Caco-2 (cell line): Measurements from ENCODE around the gene CADM4. TPM values are rescaled to one million over a fixed set of nuclear protein-coding genes. Genes with fewer than 3 reads are reported as not detected.

ENCODE experiments used
- BruUV-seq: library from RNA; stranded (reverse); fragments of 400-500 nt; replicated peaks from 2 replicates; lab custom pipeline; 2021; lab: Mats Ljungman, UMichigan
- CTCF ChIA-PET: fragments of 300-600 bp; sonication (Branson Sonifier 250); formaldehyde crosslinking; loops from one replicate; lab custom pipeline; 2022; ENCODE audit warnings: antibody characterized with exemption; lab: Charles Lee
- POLR2A ChIA-PET: fragments of 300-600 bp; sonication (Branson Sonifier 250); formaldehyde crosslinking; loops from one replicate; lab custom pipeline; 2022; ENCODE audit warnings: antibody characterized with exemption; lab: Charles Lee
- DNase-seq, 2 experiments: peaks; one replicate each; pipeline versions ENCODE4 v3.0.0 to v3.0.0-alpha.2; 2020 to 2022
- H3K27me3 ChIP-seq: replicated peaks from 2 replicates; pipeline ENCODE4 v1.6.0; 2011; ENCODE audit warnings: low read length; ENCODE audit not compliant: control insufficient read depth, insufficient read depth
- H3K36me3 ChIP-seq: 2 replicates; pipeline ENCODE4 v1.5.1; 2011; ENCODE audit warnings: low read length; ENCODE audit not compliant: control insufficient read depth, insufficient read depth
- H3K4me1 ChIP-seq: fragments of 250-450 bp; sonication (Bioruptor Pico); 2 replicates; pipeline ENCODE4 v1.5.1; 2020; ENCODE audit warnings: mild to moderate bottlenecking
- H3K4me3 ChIP-seq: 2 replicates; pipeline ENCODE4 v1.5.1; 2011; ENCODE audit warnings: low read depth, mild to moderate bottlenecking, control low read depth, low read length
- H3K9me3 ChIP-seq: fragments of 250-450 bp; sonication (Bioruptor Pico); 2 replicates; pipeline ENCODE4 v1.5.1; 2020; ENCODE audit warnings: mild to moderate bottlenecking, moderate library complexity
- H3K27ac Mint-ChIP-seq: one replicate; pipeline ENCODE4 v1.8.0; 2022; ENCODE audit warnings: mixed read lengths; ENCODE audit not compliant: unreplicated experiment
- H3K27me3 Mint-ChIP-seq: one replicate; pipeline ENCODE4 v1.8.0; 2022; ENCODE audit warnings: mixed read lengths; ENCODE audit not compliant: insufficient read depth, unreplicated experiment
- H3K36me3 Mint-ChIP-seq: one replicate; pipeline ENCODE4 v1.8.0; 2022; ENCODE audit warnings: mild to moderate bottlenecking, mixed read lengths; ENCODE audit not compliant: insufficient read depth, unreplicated experiment
- H3K4me1 Mint-ChIP-seq: one replicate; pipeline ENCODE4 v1.8.0; 2022; ENCODE audit warnings: low read depth, mixed read lengths; ENCODE audit not compliant: unreplicated experiment
- H3K4me3 Mint-ChIP-seq: one replicate; pipeline ENCODE4 v1.8.0; 2022; ENCODE audit warnings: mild to moderate bottlenecking, moderate library complexity, mixed read lengths; ENCODE audit not compliant: unreplicated experiment
- H3K9me3 Mint-ChIP-seq: one replicate; pipeline ENCODE4 v1.8.0; 2022; ENCODE audit warnings: mixed read lengths; ENCODE audit not compliant: unreplicated experiment
- CTCF ChIP-seq, 2 experiments: fragments of 200-600 bp in 1 of 2; IDR thresholded peaks; 1 replicate in 1 of 2; 2 replicates in 1 of 2; pipeline versions ENCODE4 v1.5.1 to v1.8.0; 2011 to 2022; ENCODE audit warnings: antibody characterized with exemption in 1 of 2, control low read depth in 1 of 2, inconsistent platforms in 1 of 2, low read depth in 1 of 2, low read length in 1 of 2, mild to moderate bottlenecking in 1 of 2, moderate library complexity in 1 of 2; ENCODE audit not compliant: insufficient read depth in 1 of 2, severe bottlenecking in 1 of 2, unreplicated experiment in 1 of 2
- intact Hi-C: fragments of 100-400 bp; cut with micrococcal nuclease; formaldehyde crosslinking; loops from one replicate; pipeline ENCODE4 v1.10.0; 2022; ENCODE audit not compliant: unreplicated experiment
- total RNA-seq: library from RNA; stranded (reverse); gene quantifications from 2 replicates; pipeline ENCODE4 v1.2.3, GENCODE V29; 2022

Gene CADM4
- total RNA-seq, 1 experiment from 2014 or later: 13.2 TPM

GRCh38 chr19:43687660-43687997, 48.0 kb upstream of the CADM4 start:
- no peaks in the 10 kb centered on the region for H3K27me3 Mint-ChIP-seq
- intact Hi-C loops: no loop called here
- H3K27ac Mint-ChIP-seq: no peak overlapping the region
- H3K4me3 Mint-ChIP-seq: no peak overlapping the region
- BruUV-seq: no TSS peak
- no peak for TF ChIP-seq CTCF (IDR thresholded peaks at IDR 0.05; ENCODE audit: insufficient read depth in 1 of 2, low read depth in 1 of 2, low read length in 1 of 2, severe bottlenecking in 1 of 2, unreplicated experiment in 1 of 2)
- Histone ChIP-seq H3K36me3 (no peaks in the 10 kb centered on the region), H3K4me3 (no peak overlapping the region), H3K4me1 (no peaks in the 10 kb centered on the region), H3K9me3 (peaks cover 18% of the 10 kb centered on the region), H3K27me3 (no peaks in the 10 kb centered on the region)
- no peaks in the 10 kb centered on the region for H3K4me1 Mint-ChIP-seq
- ChIA-PET POLR2A (no interaction called here), CTCF (interaction anchor here (0.7 kb wide), 1 partner anchor 60 kb away, joined by 5 read pairs; no protein-coding TSS in a partner anchor)
- H3K36me3 Mint-ChIP-seq: no peaks in the 10 kb centered on the region
- DNase-seq: no peak
- H3K9me3 Mint-ChIP-seq: peaks cover 12% of the 10 kb centered on the region

GRCh38 chr19:43684326-43684725, 44.7 kb upstream of the CADM4 start:
- TF ChIP-seq CTCF (IDR thresholded peaks at IDR 0.05; ENCODE audit: insufficient read depth in 1 of 2, low read depth in 1 of 2, low read length in 1 of 2, severe bottlenecking in 1 of 2, unreplicated experiment in 1 of 2): no peak

GRCh38 chr19:43683905-43684304, 44.3 kb upstream of the CADM4 start:
- no peak overlapping the region for H3K4me3 Mint-ChIP-seq
- H3K4me3 ChIP-seq: no peak overlapping the region
- no TSS peak for BruUV-seq
- peaks cover 5% of the 10 kb centered on the region; the same call in 1 of the 2 replicates for H3K4me1 ChIP-seq
- H3K36me3 ChIP-seq: no peaks in the 10 kb centered on the region
- POLR2A ChIA-PET: no interaction called here
- no peaks in the 10 kb centered on the region for H3K27me3 ChIP-seq
- H3K9me3 Mint-ChIP-seq: no peaks in the 10 kb centered on the region
- no peak for DNase-seq
- H3K4me1 Mint-ChIP-seq: peaks cover 5% of the 10 kb centered on the region
- CTCF ChIA-PET: no interaction called here
- no peak overlapping the region for H3K27ac Mint-ChIP-seq
- no peak for TF ChIP-seq CTCF (IDR thresholded peaks at IDR 0.05; ENCODE audit: insufficient read depth in 1 of 2, low read depth in 1 of 2, low read length in 1 of 2, severe bottlenecking in 1 of 2, unreplicated experiment in 1 of 2)
- no peaks in the 10 kb centered on the region for H3K36me3 Mint-ChIP-seq
- no peaks in the 10 kb centered on the region for H3K27me3 Mint-ChIP-seq
- no peaks in the 10 kb centered on the region for H3K9me3 ChIP-seq
- intact Hi-C loops: no loop called here

More at GRCh38 chr19:43684326-43684725, 44.7 kb upstream of the CADM4 start:
- POLR2A ChIA-PET: no interaction called here
- intact Hi-C loops: no loop called here
- Mint-ChIP-seq H3K4me1 (peaks cover 3% of the 10 kb centered on the region), H3K9me3 (no peaks in the 10 kb centered on the region), H3K27ac (no peak overlapping the region), H3K36me3 (no peaks in the 10 kb centered on the region), H3K27me3 (no peaks in the 10 kb centered on the region), H3K4me3 (no peak overlapping the region)
- Histone ChIP-seq H3K9me3 (no peaks in the 10 kb centered on the region), H3K36me3 (no peaks in the 10 kb centered on the region), H3K27me3 (no peaks in the 10 kb centered on the region), H3K4me3 (no peak overlapping the region), H3K4me1 (peaks cover 4% of the 10 kb centered on the region; the same call in 1 of the 2 replicates)
- DNase-seq: no peak
- CTCF ChIA-PET: no interaction called here
- no TSS peak for BruUV-seq
